AG10803 (cell line): ENCODE results near the gene MRPS12.
"Not testable (repeated sequence)": the region's sequence is repeated elsewhere in the genome, so short reads cannot be mapped to it uniquely, and the experiment has no call there.

Source experiments
- DNase-seq: peaks from one replicate; pipeline ENCODE4 v3.0.0; 2010; ENCODE audit warnings: low read depth
- H3K4me3 ChIP-seq: 2 replicates; pipeline ENCODE4 v1.5.1; 2011; ENCODE audit warnings: mild to moderate bottlenecking, low read length, control low read depth
- TF ChIP-seq, protein P1 (sequence below): conservative IDR thresholded peaks from 2 replicates; pipeline ENCODE4 v1.5.1; 2011; ENCODE audit warnings: mild to moderate bottlenecking, low read length, control low read depth, inconsistent platforms

MRPS12 gene

DNA sequence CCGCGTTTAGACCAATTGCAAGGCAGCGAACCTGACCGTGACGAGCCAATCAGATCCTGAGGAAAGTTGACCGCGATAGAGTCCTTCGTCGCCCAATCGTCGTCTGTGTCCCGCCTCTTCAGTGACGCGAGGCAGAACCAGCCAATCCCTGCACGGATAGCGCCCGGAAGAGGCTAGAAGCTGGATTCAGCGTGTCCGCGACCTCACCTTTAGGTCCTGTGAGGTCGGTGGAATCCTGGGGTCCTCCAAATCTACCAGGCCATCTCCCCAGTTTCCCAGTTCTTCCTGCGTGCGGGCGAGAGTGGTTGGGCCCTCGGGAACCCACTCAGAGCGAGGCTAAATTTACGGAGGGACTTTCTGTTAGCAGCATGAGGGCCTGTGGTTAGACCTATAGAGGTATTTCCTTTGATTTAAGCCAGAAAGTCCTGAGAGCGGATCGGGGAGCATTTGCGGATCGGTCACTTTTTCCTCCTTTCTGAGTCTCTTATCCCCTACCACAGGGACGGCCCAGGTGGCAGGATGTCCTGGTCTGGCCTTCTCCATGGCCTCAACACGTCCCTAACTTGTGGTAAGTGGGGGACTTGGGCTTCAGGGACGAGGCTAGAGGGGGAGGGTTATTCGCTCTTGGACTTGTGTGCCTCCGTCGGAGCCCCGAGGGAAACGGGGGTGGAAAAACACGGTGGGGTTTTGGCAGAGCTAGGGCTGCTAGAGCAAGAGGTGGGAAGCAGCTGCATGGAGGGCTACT lies at the start of gene MRPS12:
Gene MRPS12 (plus strand): TSS at position 169 of the 745 bp plus-strand sequence. CDS start 351 bp downstream, at position 520.
- peak within 1 kb of the TSS; percentile 98 for H3K4me3 ChIP-seq

DNA sequence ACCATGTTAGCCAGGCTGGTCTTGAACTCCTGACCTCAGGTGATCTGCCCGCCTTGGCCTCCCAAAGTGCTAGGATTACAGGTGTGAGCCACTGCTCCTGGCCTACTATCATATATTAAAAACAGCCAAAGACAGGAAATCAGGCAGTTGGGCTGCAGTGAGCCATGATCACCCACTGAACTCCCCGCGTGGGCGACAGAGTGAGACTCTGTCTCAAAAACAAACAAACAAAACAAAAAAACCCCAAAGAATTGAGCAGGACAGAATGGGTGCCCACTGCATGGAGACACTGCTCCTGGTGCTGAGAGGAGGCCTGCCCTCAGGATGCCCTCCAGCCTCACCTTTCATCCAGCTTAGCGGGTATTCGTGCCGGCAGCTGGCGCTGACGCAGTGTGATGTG lies 47.5 kb upstream of the MRPS12 start:
- H3K4me3 ChIP-seq = no peak overlapping the region
- no peak for DNase-seq
- TF ChIP-seq, protein P1, sequence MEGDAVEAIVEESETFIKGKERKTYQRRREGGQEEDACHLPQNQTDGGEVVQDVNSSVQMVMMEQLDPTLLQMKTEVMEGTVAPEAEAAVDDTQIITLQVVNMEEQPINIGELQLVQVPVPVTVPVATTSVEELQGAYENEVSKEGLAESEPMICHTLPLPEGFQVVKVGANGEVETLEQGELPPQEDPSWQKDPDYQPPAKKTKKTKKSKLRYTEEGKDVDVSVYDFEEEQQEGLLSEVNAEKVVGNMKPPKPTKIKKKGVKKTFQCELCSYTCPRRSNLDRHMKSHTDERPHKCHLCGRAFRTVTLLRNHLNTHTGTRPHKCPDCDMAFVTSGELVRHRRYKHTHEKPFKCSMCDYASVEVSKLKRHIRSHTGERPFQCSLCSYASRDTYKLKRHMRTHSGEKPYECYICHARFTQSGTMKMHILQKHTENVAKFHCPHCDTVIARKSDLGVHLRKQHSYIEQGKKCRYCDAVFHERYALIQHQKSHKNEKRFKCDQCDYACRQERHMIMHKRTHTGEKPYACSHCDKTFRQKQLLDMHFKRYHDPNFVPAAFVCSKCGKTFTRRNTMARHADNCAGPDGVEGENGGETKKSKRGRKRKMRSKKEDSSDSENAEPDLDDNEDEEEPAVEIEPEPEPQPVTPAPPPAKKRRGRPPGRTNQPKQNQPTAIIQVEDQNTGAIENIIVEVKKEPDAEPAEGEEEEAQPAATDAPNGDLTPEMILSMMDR = no peak

More for the DNA sequence above, at the start of gene MRPS12:
- TF ChIP-seq, protein P1 = no peak
- peak; percentile 99 for DNase-seq

DNA sequence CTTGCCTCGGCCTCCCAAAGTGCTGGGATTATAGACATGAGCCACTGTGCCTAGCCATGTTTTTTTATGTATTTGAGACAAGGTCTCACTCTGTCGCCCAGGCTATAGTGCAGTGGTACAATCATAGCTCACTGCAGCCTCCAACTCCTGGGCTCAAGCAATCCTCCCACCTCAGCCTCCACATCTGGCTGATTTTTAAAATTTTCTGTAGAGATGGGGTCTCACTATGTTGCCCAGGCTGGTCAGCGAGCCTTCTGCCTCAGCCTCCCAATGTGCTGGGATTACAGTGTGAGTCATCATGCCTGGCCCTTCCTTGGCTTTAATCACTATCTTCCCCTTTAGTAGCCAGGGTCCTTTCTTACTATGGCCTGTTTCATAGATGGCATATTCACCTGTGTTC lies 46.1 kb upstream of the MRPS12 start:
- DNase-seq, H3K4me3 ChIP-seq: not testable (repeated sequence)

DNA sequence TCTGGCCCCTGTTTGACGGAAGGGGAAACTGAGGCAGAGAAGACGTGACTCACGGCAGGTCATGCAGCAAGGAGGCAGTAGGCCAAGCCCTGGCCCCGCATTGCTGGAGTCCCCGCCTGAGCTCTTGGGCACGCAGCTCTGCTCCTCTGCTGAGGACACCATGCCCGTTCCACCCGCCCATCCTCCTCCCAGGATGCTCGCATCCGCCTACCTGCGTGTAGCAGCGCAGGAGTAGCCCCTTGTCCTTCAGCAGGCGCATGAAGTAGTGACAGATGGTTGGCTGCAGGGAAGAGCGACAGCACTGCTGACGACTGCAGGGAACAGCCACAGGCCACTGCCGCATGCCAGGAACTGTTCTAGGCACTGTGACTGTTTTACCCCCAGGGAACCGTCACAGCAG lies 41.9 kb upstream of the MRPS12 start:
- TF ChIP-seq, protein P1 = no peak
- DNase-seq = no peak
- no peak overlapping the region for H3K4me3 ChIP-seq

DNA sequence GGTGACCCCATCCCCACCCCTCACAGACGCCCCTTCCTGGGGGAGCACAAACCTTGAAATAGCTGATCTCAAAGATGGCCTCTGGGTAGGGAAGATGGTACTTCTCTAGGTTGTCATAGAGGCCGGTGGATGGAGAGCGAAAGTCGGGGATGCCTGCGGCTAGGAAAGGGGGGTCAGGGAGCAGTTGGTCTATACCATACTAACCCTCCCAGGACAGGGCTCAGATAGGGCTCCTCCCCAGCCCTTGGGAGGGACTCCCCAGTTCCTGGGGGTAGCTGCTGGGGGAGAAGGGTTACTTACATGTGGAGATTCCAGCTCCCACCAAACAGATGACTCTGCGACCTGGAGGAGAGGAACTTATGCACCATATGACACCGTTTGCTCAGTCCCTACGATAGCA lies 40.9 kb upstream of the MRPS12 start:
- TF ChIP-seq, protein P1 = no peak
- no peak overlapping the region for H3K4me3 ChIP-seq
- DNase-seq = no peak

DNA sequence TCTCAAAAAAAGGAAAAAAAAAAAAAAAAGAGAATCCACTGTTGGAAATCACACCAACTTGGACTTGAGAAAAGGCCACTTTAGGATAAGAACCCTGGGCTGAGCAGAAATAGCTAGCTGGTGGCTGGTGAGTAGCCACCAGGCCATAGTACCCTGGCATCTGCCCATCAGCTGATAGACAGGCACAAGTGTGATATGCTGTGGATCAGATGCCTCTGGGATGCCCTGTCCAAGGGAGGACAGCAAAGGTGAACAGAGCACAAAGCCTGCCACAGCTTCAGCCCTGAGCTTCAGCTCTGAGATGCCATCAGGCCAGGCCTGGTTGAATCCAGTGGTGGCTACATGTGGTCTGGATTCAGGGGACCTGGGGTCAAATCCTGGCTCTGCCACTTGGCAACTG lies 40.1 kb upstream of the MRPS12 start:
- TF ChIP-seq, protein P1 = no peak
- no peak for DNase-seq
- no peak overlapping the region for H3K4me3 ChIP-seq

DNA sequence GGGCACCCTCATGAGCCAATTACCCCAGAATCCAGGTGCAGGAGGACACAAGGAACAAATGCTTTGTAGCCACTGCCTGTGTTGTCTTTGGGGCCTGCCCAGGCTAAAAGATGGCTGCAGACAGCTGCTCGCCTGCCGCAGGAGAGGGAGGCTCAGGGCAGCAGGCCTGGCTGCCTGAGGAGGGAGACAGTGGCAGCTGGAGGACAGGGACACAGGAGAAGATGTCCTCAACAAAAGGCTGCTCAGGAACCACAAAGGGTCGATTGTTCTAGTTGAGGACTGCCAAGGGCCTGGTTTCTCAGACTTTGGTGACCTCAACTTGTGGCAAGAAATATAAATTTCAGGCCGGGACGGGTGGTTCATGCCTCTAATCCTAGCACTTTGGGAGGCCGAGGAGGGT lies 39.0 kb upstream of the MRPS12 start:
- TF ChIP-seq, protein P1 = no peak
- no peak for DNase-seq

More for the DNA sequence above, 39.0 kb upstream of the MRPS12 start:
- no peak overlapping the region for H3K4me3 ChIP-seq
